Common myeloid progenitor, CD34-positive (primary cell): ENCODE data around the gene RNF144A. TPM values are rescaled to one million over a fixed set of nuclear protein-coding genes. Genes with fewer than 3 reads are reported as not detected.
A peak's percentile ranks its signal among the peaks of the same experiment; 100 is the strongest.

Experiments
- CTCF ChIA-PET: fragments of 350-600 bp; sonication (Branson Sonifier 250); formaldehyde crosslinking; loops from one replicate; lab custom pipeline; 2021; ENCODE audit warnings: antibody characterized with exemption; lab: Charles Lee
- POLR2A ChIA-PET: fragments of 350-600 bp; sonication (Branson Sonifier 250); formaldehyde crosslinking; loops from one replicate; lab custom pipeline; 2021; ENCODE audit warnings: antibody characterized with exemption; lab: Charles Lee
- DNase-seq, 3 donors: peaks; one replicate each; pipeline versions ENCODE4 v3.0.0 to v3.0.0-alpha.2; 2013
- H3K27ac ChIP-seq, 2 experiments: 1 replicate in 1 of 2; 2 replicates in 1 of 2; pipeline ENCODE4 v1.7.0; 2013; ENCODE audit warnings: inconsistent platforms in 2 of 2, low read length in 2 of 2, mild to moderate bottlenecking in 2 of 2, low read depth in 1 of 2, moderate library complexity in 1 of 2; ENCODE audit not compliant: severe bottlenecking in 2 of 2, insufficient read depth in 1 of 2, poor library complexity in 1 of 2
- H3K27me3 ChIP-seq, 5 experiments: replicated peaks in 2 of 5; 1 replicate in 3 of 5; 2 replicates in 2 of 5; pipeline versions ENCODE4 v1.6.1 to v1.7.0; 2013; ENCODE audit warnings: low read length in 4 of 5, mild to moderate bottlenecking in 2 of 5, moderate library complexity in 2 of 5, inconsistent platforms in 1 of 5; ENCODE audit not compliant: insufficient read depth in 5 of 5, control insufficient read depth in 4 of 5
- H3K36me3 ChIP-seq, 4 experiments: 1 replicate in 2 of 4; 2 replicates in 2 of 4; pipeline versions ENCODE4 v1.6.1 to v1.7.0; 2013; ENCODE audit warnings: low read length in 3 of 4, control low read depth in 1 of 4, mild to moderate bottlenecking in 1 of 4; ENCODE audit not compliant: control insufficient read depth in 4 of 4, insufficient read depth in 4 of 4
- H3K4me1 ChIP-seq, 4 experiments: 1 replicate in 3 of 4; 2 replicates in 1 of 4; pipeline versions ENCODE4 v1.6.1 to v1.7.1; 2013; ENCODE audit warnings: low read length in 3 of 4, mild to moderate bottlenecking in 3 of 4, control low read depth in 1 of 4, inconsistent platforms in 1 of 4, moderate library complexity in 1 of 4; ENCODE audit not compliant: control insufficient read depth in 4 of 4, insufficient read depth in 4 of 4; ENCODE audit errors: control extremely low read depth in 1 of 4
- H3K4me3 ChIP-seq, 7 experiments: 1 replicate in 4 of 7; 2 replicates in 3 of 7; pipeline versions ENCODE4 v1.5.1 to v1.7.0; 2013; ENCODE audit warnings: mild to moderate bottlenecking in 7 of 7, low read length in 6 of 7, moderate library complexity in 6 of 7, inconsistent platforms in 2 of 7, low read depth in 2 of 7, control low read depth in 1 of 7; ENCODE audit not compliant: insufficient read depth in 4 of 7, control insufficient read depth in 1 of 7; ENCODE audit errors: extremely low read depth in 1 of 7
- H3K9me3 ChIP-seq, 5 experiments: 1 replicate in 4 of 5; 2 replicates in 1 of 5; pipeline versions ENCODE4 v1.6.1 to v1.7.1; 2013; ENCODE audit warnings: low read length in 4 of 5, mild to moderate bottlenecking in 2 of 5, inconsistent platforms in 1 of 5, low read depth in 1 of 5, moderate library complexity in 1 of 5; ENCODE audit not compliant: control insufficient read depth in 4 of 5, insufficient read depth in 2 of 5; ENCODE audit errors: control extremely low read depth in 1 of 5
- WGBS: methylation state at CpG from one replicate; pipeline ENCODE4 v1.1.5; 2013; ENCODE audit not compliant: insufficient coverage; 5-methylcytosine and 5-hydroxymethylcytosine counted together
- polyA plus RNA-seq: library from polyadenylated mRNA; unstranded; fragments of 120-200 nt; gene quantifications from one replicate; pipeline ENCODE4 v1.2.1, GENCODE V29; 2013

Gene RNF144A
- polyA plus RNA-seq, result 24.5 TPM

DNA sequence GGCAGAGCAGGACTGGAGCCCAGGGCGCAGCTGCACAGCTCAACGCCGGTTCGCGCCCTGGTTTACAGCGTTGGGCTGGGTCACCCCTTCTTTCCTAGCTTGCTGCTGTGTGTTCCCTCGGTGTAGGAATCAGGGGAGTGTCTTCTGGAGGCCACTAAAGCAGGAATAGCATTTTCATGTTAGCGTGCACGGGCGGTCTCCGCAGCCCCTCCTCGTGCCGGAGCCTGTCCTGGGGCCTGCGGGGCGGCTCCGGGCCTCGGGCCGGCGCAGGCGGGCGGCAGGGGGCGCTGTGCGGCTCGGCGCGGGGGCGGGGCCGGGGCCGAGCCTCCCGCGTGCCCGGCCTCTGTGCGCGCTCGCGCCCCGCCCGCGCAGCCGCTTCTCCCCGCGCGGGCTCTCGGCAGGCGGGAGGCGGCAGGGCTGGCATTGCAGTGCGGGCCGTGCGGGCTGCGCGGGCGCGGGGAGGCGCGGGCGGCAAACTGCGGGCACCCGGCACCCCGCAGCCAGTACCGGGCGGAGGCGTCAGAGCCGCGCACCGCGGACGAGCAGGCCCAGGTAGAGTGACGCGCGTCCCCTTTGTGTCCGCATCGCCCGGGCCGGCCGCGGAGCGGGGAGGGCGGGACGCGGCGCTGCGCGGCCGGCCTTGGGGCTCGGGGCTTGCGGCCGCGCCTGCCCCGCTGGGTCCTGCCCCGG, at the start of gene RNF144A:
Gene RNF144A (plus strand): TSS at position 342 of the 690 bp plus-strand sequence. CDS start 79,515 bp downstream, outside the sequence.
- H3K36me3 ChIP-seq, result peaks cover 0 to 27% (median 5%) of the 10 kb centered on the region in 4 experiments
- DNase-seq, result peak; percentile 53 to 81 (median 78)
- peak within 1 kb of the TSS; percentile 64 to 87 (median 79) for H3K4me3 ChIP-seq
- CTCF ChIA-PET, result interaction anchor here (0.6 to 11.1 kb wide), 28 partner anchors 8 to 142 kb away, joined by 3 to 126 read pairs (median 4); partner anchors contain the start of gene RSAD2
- peaks cover 2 to 32% (median 24%) of the 10 kb centered on the region in 4 experiments for H3K4me1 ChIP-seq
- H3K27ac ChIP-seq, result no peak within 1 kb of the TSS
- POLR2A ChIA-PET, result no interaction called here
- WGBS, result 5% methylated on average over 72 of the region's 90 CpGs
- no peaks in the 10 kb centered on the region for H3K27me3 ChIP-seq
- H3K9me3 ChIP-seq, result no peaks in the 10 kb centered on the region

DNA sequence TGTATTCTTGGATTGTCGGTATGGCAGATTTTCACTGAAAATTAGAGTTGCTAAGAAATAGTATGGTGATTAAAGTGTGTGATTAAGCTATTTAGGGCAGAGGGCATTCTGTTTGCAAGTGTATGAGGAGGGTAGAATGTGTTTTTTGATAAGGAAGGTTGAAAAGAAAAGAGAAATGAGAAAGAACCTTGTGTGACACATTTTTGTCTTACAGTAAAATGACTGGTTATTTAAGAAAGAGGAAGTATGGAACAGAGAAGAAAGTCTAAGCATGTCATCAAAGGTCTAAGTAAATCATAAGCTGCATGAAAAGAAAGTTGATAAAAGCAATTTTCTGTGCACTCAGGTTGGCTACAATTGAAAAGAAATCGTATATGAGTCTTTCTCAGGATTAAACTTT, 44.8 kb upstream of the RNF144A start:
- H3K9me3 ChIP-seq, result peaks cover 0 to 7% (median 0%) of the 10 kb centered on the region in 5 experiments
- ChIA-PET CTCF (interaction anchor here (0.9 to 2.3 kb wide), 5 partner anchors 14 to 172 kb away, joined by 4 to 8 read pairs (median 4); no protein-coding TSS in a partner anchor), POLR2A (no interaction called here)
- 43% methylated on average over 1 of the region's 2 CpGs for WGBS
- H3K27ac ChIP-seq, result peak overlapping the region; percentile 59 to 61
- no peaks in the 10 kb centered on the region for H3K27me3 ChIP-seq
- H3K36me3 ChIP-seq, result peaks cover 0 to 2% (median 0%) of the 10 kb centered on the region in 4 experiments
- peaks cover 10 to 36% (median 25%) of the 10 kb centered on the region in 4 experiments for H3K4me1 ChIP-seq
- peak overlapping the region in 1 of 7 experiments; percentile 48 for H3K4me3 ChIP-seq
- peak in 2 of 3 donors; percentile 72 to 81 for DNase-seq

DNA sequence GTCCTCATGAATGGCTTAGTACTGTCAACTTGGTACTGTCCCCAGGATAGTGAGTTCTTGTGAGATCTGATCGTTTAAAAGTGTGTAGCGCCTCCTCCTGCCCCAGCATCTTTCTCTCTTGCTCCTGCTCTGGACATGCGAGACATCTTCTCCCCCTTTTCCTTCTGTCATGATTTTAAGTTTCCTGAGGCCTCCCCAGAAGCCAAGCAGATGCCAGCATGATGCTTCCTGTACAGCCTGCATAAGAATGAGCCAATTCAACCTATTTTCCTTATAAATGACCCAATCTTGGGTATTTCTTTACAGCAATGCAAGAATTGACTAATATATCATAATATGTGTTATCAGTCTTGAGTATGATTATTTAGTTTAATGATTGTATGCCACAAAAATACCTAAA, 43.2 kb upstream of the RNF144A start:
- no peak for DNase-seq
- H3K4me3 ChIP-seq, result no peak overlapping the region
- H3K27ac ChIP-seq, result no peak overlapping the region
- H3K27me3 ChIP-seq, result no peaks in the 10 kb centered on the region
- ChIA-PET CTCF (interaction anchor here (4.7 kb wide), 1 partner anchor 13 kb away, joined by 20 read pairs; no protein-coding TSS in a partner anchor), POLR2A (no interaction called here)
- H3K4me1 ChIP-seq, result peaks cover 20 to 50% (median 39%) of the 10 kb centered on the region in 4 experiments
- 100% methylated on average over 1 of the region's 3 CpGs for WGBS
- H3K9me3 ChIP-seq, result peaks cover 0 to 7% (median 0%) of the 10 kb centered on the region in 5 experiments
- H3K36me3 ChIP-seq, result peaks cover 0 to 2% (median 0%) of the 10 kb centered on the region in 4 experiments

- Histone ChIP-seq H3K4me3 (no peak overlapping the region), H3K36me3 (no peaks in the 10 kb centered on the region), H3K27me3 (no peaks in the 10 kb centered on the region), H3K9me3 (peaks cover 0 to 7% (median 0%) of the 10 kb centered on the region in 5 experiments), H3K4me1 (peaks cover 25 to 70% (median 52%) of the 10 kb centered on the region in 4 experiments), H3K27ac (no peak overlapping the region)
- POLR2A ChIA-PET, result no interaction called here
- CTCF ChIA-PET, result interaction anchor here (4.7 to 6.0 kb wide), 2 partner anchors 8 to 11 kb away, joined by 20 to 69 read pairs; partner anchors contain the start of gene CMPK2
- 38% methylated on average over 1 of the region's 1 CpG for WGBS
- DNase-seq, result peak in 1 of 3 donors; percentile 42
Measured at GRCh38 chr2:6876309-6876708, 40.9 kb upstream of the RNF144A start.

- 16% methylated on average over 6 of the region's 10 CpGs for WGBS
- Histone ChIP-seq H3K36me3 (no peaks in the 10 kb centered on the region), H3K27me3 (no peaks in the 10 kb centered on the region), H3K4me3 (peak within 1 kb of the TSS in 6 of 7 experiments; percentile 58 to 89 (median 74)), H3K9me3 (peaks cover 0 to 7% (median 0%) of the 10 kb centered on the region in 5 experiments), H3K27ac (peak within 1 kb of the TSS; percentile 16 to 67), H3K4me1 (peaks cover 27 to 74% (median 58%) of the 10 kb centered on the region in 4 experiments)
- ChIA-PET POLR2A (no interaction called here), CTCF (interaction anchor here (1.1 to 6.0 kb wide), 8 partner anchors 9 to 39 kb away, joined by 3 to 69 read pairs (median 5); partner anchors contain the start of gene CMPK2)
- DNase-seq, result peak; percentile 68 to 86 (median 81)
Measured at GRCh38 chr2:6877402-6878304, 39.6 kb upstream of the RNF144A start, which contains the start of gene RSAD2. RSAD2 (plus strand) TSS chr2:6877777; CDS start chr2:6877801, 24 bp downstream.

GRCh38 chr2:6878549-6878948, 38.7 kb upstream of the RNF144A start:
- Histone ChIP-seq H3K9me3 (peaks cover 0 to 7% (median 0%) of the 10 kb centered on the region in 5 experiments), H3K27me3 (no peaks in the 10 kb centered on the region), H3K4me1 (peaks cover 22 to 75% (median 61%) of the 10 kb centered on the region in 4 experiments), H3K36me3 (no peaks in the 10 kb centered on the region), H3K27ac (no peak overlapping the region), H3K4me3 (peak overlapping the region in 3 of 7 experiments; percentile 40 to 83 (median 58))
- POLR2A ChIA-PET, result no interaction called here
- DNase-seq, result peak; percentile 39 to 84 (median 68)
- CTCF ChIA-PET, result interaction anchor here (0.9 to 6.0 kb wide), 7 partner anchors 8 to 37 kb away, joined by 4 to 69 read pairs (median 6); partner anchors contain the start of gene CMPK2
- 0% methylated on average over 3 of the region's 4 CpGs for WGBS
